OCI-LY3 (cell line): ENCODE measurements around the gene FCHSD2.

Experiments used
- H2AFZ ChIP-seq: fragments of 200-600, 300-600 bp; shearing (Covaris generic); 2 replicates; pipeline ENCODE4 v1.6.0; 2014; ENCODE audit warnings: antibody characterized with exemption, low read depth, low read length
- H3K27ac ChIP-seq: fragments of 200-600, 300-600 bp; sonication (generic); 2 replicates; pipeline ENCODE4 v1.5.1; 2014; ENCODE audit warnings: mild to moderate bottlenecking, low read length, moderate library complexity, mixed read lengths
- H3K27me3 ChIP-seq: fragments of 200-600, 300-600 bp; sonication (generic); 2 replicates; pipeline ENCODE4 v1.6.1; 2014; ENCODE audit warnings: low read depth, low read length, mixed read lengths
- H3K36me3 ChIP-seq: fragments of 200-600, 300-600 bp; sonication (generic); replicated peaks from 2 replicates; pipeline ENCODE3; 2014; ENCODE audit warnings: low read depth, low read length, mixed read lengths
- H3K4me1 ChIP-seq: fragments of 300-600, 200-600 bp; sonication (generic); 2 replicates; pipeline ENCODE4 v1.6.1; 2014; ENCODE audit warnings: low read length, mixed read lengths
- H3K4me2 ChIP-seq: fragments of 200-600, 300-600 bp; sonication (generic); 2 replicates; pipeline ENCODE4 v1.6.1; 2014; ENCODE audit warnings: low read length, mixed read lengths
- H3K4me3 ChIP-seq: fragments of 300-600, 200-600 bp; sonication (generic); 2 replicates; pipeline ENCODE4 v1.5.1; 2014; ENCODE audit warnings: antibody characterized with exemption, mild to moderate bottlenecking, low read length, moderate library complexity
- H3K79me2 ChIP-seq: fragments of 300-600, 200-600 bp; shearing (Covaris generic); 2 replicates; pipeline ENCODE4 v1.6.1; 2014; ENCODE audit warnings: mild to moderate bottlenecking, low read length, mixed read lengths
- H3K9ac ChIP-seq: fragments of 300-600, 200-600 bp; shearing (Covaris generic); 2 replicates; pipeline ENCODE4 v1.6.0; 2014; ENCODE audit warnings: mild to moderate bottlenecking, low read length, moderate library complexity
- H3K9me3 ChIP-seq: fragments of 200-600, 300-600 bp; shearing (Covaris generic); 2 replicates; pipeline ENCODE4 v1.6.1; 2014; ENCODE audit warnings: low read length, mixed read lengths; ENCODE audit not compliant: insufficient read depth
- H4K20me1 ChIP-seq: fragments of 200-600, 300-600 bp; sonication (generic); 2 replicates; pipeline ENCODE4 v1.6.1; 2016; ENCODE audit warnings: low read length, mixed read lengths; ENCODE audit not compliant: insufficient read depth
- CTCF ChIP-seq: fragments of 200-600, 300-600 bp; sonication (generic); IDR thresholded peaks from 2 replicates; pipeline ENCODE4 v1.5.1; 2014; ENCODE audit warnings: antibody characterized with exemption, low read length, low read depth
- EZH2phosphoT487 ChIP-seq: fragments of 200-600 bp; shearing (Covaris generic); IDR thresholded peaks from 2 replicates; pipeline ENCODE4 v1.6.1; 2018; ENCODE audit warnings: antibody characterized with exemption, mixed run types, low read depth

Gene FCHSD2

GRCh38 chr11:72856065-72856464, 286.1 kb downstream of the FCHSD2 start:
- Histone ChIP-seq H4K20me1 (peaks cover 58% of the 10 kb centered on the region), H3K4me2 (no peak overlapping the region), H3K36me3 (peaks cover 61% of the 10 kb centered on the region), H3K79me2 (peaks cover 92% of the 10 kb centered on the region), H3K4me3 (no peak overlapping the region), H3K9ac (no peak overlapping the region), H3K4me1 (no peaks in the 10 kb centered on the region), H2AFZ (no peak overlapping the region), H3K27me3 (no peaks in the 10 kb centered on the region), H3K9me3 (no peaks in the 10 kb centered on the region), H3K27ac (no peak overlapping the region)
- TF ChIP-seq CTCF (no peak), EZH2phosphoT487 (no peak)

GRCh38 chr11:72851726-72852125, 290.4 kb downstream of the FCHSD2 start:
- H3K4me2 ChIP-seq, result no peak overlapping the region
- TF ChIP-seq EZH2phosphoT487 (no peak), CTCF (no peak)
- no peak overlapping the region for H3K27ac ChIP-seq
- no peaks in the 10 kb centered on the region for H3K4me1 ChIP-seq
- H3K9ac ChIP-seq, result no peak overlapping the region
- H3K79me2 ChIP-seq, result peaks cover 56% of the 10 kb centered on the region
- H3K36me3 ChIP-seq, result peaks cover 51% of the 10 kb centered on the region
- no peak overlapping the region for H3K4me3 ChIP-seq
- H3K9me3 ChIP-seq, result no peaks in the 10 kb centered on the region
- H2AFZ ChIP-seq, result no peak overlapping the region
- H4K20me1 ChIP-seq, result peaks cover 34% of the 10 kb centered on the region
- H3K27me3 ChIP-seq, result no peaks in the 10 kb centered on the region

GRCh38 chr11:72850832-72851231, 291.3 kb downstream of the FCHSD2 start:
- no peak overlapping the region for H3K27ac ChIP-seq
- peaks cover 47% of the 10 kb centered on the region for H3K79me2 ChIP-seq
- H3K36me3 ChIP-seq, result peaks cover 49% of the 10 kb centered on the region
- no peak overlapping the region for H3K4me3 ChIP-seq
- H3K27me3 ChIP-seq, result no peaks in the 10 kb centered on the region
- H3K9ac ChIP-seq, result no peak overlapping the region
- TF ChIP-seq CTCF, result no peak
- TF ChIP-seq EZH2phosphoT487, result no peak
- H3K4me1 ChIP-seq, result no peaks in the 10 kb centered on the region
- H2AFZ ChIP-seq, result no peak overlapping the region
- no peak overlapping the region for H3K4me2 ChIP-seq
- no peaks in the 10 kb centered on the region for H3K9me3 ChIP-seq
- peaks cover 30% of the 10 kb centered on the region for H4K20me1 ChIP-seq

GRCh38 chr11:72848846-72849466, 293.2 kb downstream of the FCHSD2 start:
- H3K4me3 ChIP-seq, result no peak overlapping the region
- H3K27ac ChIP-seq, result no peak overlapping the region
- TF ChIP-seq CTCF (peak; percentile 62), EZH2phosphoT487 (no peak)
- H3K79me2 ChIP-seq, result peaks cover 37% of the 10 kb centered on the region
- H3K9ac ChIP-seq, result no peak overlapping the region
- no peaks in the 10 kb centered on the region for H3K4me1 ChIP-seq
- no peak overlapping the region for H2AFZ ChIP-seq
- H4K20me1 ChIP-seq, result peaks cover 22% of the 10 kb centered on the region
- no peaks in the 10 kb centered on the region for H3K9me3 ChIP-seq
- no peaks in the 10 kb centered on the region for H3K27me3 ChIP-seq
- no peak overlapping the region for H3K4me2 ChIP-seq
- peaks cover 51% of the 10 kb centered on the region for H3K36me3 ChIP-seq
